HG02938 (cell line): ENCODE measurements around the gene NHSL2.

Source experiments
- ATAC-seq: cut with Tn5 transposase; IDR thresholded peaks from one replicate; pipeline ENCODE4 v1.9.1; 2021; ENCODE audit warnings: mild to moderate bottlenecking, moderate library complexity; ENCODE audit not compliant: unreplicated experiment

The NHSL2 gene

GRCh38 chrX:72102126-72102525 lies 191.5 kb downstream of the NHSL2 start:
- no peak for ATAC-seq

GRCh38 chrX:72102760-72103159 lies 192.1 kb downstream of the NHSL2 start:
- no peak for ATAC-seq

- peak; percentile 67 for ATAC-seq
Measured at GRCh38 chrX:72105436-72105835, 194.8 kb downstream of the NHSL2 start.

GRCh38 chrX:72107320-72107719 lies 196.7 kb downstream of the NHSL2 start:
- no peak for ATAC-seq

DNA sequence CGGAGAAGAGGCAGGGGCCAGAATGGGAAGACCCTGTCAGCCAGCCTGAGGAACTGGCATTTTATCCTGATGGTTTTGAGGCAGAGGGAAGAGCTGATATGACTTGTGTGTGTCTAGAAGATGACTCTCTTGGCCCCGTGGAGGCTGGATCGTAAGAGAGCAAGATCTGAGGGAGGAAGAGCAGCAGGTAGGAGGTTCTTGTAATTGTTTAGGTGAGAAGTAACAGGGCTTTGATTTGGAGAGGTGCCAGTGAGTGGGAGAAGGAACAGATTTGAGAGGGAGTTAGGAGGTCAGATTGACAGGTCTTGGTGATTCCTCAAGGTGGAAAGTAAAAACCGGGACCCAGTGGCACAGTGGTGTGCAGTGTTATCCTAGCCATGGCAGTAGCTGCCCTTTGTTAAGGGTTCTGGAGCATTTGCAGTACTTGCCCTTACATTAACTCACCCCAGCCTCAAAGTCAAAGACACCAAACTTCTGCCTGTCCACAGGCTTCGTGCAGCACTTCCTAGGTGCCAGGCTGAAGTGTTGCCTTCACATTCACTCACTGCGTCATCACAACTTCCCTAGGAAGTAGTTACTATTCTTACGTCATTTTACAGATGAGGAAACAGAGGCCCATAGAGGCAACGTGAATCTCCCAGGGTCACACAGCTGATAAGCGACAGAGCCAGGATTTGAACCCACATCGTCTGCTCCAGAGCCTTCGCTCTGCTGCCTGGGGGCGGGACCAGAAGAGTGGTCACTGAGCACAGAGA lies 197.4 kb downstream of the NHSL2 start:
- ATAC-seq, result no peak

DNA sequence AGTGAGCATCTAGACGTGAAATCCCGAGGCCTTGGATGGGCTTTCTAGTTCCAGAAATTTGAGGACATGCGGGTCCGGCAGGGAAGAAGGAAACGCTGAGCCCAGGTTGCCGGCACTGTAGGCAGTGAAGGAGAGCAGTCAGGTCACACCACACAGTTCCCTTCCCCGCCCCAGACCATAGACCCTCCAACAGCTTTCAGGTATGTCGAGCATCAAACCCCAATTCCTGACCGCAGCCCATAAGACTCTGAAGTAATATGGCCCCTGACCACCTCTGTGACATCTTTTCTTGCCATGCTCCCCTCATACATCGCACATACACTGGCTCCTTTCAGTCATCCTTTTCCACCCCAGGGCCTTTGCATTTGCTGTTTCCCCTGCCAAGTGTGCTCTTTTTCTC lies 198.0 kb downstream of the NHSL2 start:
- no peak for ATAC-seq

DNA sequence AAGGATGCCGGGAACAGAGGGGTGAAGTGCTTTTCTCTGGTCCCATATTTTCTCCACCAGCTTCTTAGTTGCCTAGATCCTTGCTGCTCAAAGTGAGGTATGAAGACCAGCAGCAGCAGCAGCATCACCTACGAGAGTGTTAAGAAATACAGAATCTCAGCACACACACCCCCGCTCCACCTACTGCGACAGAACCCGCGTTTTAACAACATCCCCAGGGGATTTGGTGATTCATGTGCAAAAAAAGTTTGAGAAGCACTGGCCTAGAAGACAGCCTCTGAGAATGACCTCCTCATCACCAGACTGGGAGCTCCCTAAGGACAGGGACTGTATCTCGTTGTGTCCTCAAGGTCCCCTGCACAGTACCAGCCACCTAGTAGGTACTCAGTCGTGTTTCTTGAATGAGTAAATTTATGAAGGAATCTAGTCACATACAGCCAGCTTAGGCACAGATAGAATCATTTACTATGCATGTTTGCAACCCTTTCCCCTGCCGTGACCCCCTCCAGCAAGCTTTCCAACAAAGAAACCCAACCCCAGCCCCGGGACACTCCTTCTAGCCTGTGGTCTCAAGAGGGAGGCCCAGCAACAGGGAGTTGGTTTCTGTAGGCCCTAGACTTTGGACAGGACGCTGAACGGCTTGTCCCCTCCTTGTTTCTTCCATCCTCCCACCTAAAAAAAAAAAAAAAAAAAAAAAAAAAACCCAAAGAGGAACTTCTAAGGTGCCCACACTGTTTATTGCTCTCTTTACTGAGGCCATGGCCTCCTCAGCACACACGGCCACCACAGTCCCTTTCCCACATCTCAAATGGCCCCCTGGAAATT lies 199.6 kb downstream of the NHSL2 start:
- ATAC-seq, result no peak

- no peak for ATAC-seq
Measured at GRCh38 chrX:72110876-72111708, 200.4 kb downstream of the NHSL2 start.

GRCh38 chrX:72113461-72113860 lies 202.8 kb downstream of the NHSL2 start:
- no peak for ATAC-seq

DNA sequence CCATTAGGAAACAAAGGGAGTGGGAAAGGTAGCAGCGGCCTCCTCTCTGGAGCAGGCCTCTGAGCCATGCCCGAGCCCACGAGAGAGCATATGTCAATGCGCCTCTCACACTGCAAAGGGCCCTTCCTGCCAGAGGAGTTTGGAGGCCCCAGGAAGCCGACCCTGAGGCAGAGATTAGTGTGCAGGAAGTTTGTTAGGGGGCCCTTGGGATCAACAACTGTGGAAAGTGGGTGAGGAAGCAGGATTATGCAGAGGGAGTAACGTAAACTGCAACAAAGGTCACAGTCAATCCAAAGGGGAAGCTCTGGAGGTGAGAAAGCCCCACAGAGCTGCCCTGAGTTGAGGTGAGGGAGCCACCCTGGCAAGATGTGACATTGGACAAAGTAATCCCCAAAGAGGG lies 203.7 kb downstream of the NHSL2 start:
- no peak for ATAC-seq

DNA sequence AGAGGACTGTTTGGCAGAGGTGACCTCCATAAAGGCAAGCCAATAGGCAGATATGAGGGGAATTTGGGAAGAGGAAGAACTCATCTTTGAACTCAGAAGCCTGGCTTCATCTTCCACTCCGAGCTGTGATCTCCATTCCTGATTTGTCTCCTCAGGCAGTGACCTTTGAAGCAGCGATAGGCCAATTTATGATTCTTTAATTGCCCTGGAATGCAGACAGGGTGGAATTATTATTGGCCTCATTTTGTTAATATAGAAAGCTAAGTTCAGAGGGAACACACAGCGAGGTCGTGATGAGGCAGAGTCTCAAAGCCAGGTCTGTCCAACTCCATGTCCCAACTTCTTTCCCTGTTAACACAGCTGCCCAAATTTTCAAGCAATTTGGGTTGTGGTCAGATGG lies 204.2 kb downstream of the NHSL2 start:
- ATAC-seq, result no peak

- ATAC-seq, result no peak
Measured at GRCh38 chrX:72115380-72115779, 204.7 kb downstream of the NHSL2 start.

GRCh38 chrX:72117636-72118210 lies 207.1 kb downstream of the NHSL2 start:
- no peak for ATAC-seq

DNA sequence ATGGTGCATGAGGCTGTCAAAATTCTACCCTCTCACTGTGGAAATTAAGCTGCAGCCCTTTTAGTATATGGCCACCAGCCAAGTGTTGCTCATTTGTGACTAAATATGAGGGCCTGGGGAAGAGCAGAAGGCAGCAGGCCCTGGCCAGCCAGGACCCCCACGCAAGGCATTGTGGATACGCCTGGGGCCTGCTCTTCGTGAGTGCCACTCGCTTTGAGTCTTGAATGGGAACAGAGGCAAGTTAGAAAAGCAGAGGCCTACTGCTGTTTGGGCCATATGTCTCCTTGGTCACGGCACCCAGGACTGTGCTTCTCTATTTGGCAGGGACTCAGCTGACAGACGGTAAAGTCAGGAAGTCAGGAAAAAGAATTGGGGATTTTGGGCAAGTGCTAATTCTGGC lies 210.2 kb downstream of the NHSL2 start:
- ATAC-seq, result no peak

DNA sequence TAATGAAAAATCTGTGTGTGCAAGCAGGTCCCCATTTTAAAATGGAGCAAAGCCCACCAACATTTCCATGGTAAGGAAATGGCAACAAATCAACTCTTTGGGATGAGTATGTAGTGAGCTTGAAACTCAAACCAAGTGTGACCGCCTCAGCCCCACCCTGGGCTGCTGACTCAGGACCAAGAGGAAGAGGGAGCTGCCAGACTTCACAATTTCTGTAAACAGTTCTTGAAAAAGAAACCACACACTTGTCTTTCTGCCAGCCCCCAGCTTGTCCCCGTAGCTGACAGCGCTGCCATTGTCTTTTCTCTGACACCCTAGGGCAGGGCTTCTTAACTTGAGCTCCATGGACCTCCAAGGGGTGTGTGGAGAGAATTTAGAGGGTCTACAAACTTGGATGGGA lies 210.7 kb downstream of the NHSL2 start:
- no peak for ATAC-seq

DNA sequence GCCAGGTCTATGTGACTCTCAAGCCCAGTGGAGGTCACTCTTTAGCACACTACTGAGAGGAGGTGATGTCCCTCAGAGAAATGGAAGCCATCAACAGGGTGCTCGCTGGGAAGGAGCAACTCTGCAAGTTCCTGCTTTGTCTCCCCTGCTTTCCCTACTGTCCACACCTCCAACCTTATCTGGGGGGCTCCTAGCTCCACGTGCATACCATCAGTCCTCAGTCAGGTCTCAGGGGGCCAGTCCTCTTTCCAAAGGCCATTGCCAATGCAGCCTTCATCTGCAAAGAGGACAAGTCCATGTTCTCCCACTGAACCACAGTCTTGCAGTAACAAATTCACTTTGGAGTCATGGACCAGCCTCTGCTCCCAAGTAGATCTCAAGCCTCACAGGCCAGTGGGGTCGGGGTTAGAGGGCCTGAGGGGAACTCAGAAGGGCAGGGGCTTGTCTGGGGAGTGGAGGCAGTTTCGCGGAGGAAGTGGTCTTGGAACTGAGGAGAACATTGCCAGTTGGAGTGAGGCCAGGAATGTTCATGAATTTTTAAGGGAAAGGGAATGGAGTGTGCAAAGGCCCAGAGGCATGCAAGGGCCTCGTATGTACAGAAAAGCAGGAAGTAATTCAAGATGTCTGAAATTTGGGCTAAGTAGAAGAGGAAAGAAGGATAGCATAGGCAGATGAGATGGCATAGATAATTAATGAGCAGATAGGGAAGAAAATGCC lies 212.1 kb downstream of the NHSL2 start:
- no peak for ATAC-seq

DNA sequence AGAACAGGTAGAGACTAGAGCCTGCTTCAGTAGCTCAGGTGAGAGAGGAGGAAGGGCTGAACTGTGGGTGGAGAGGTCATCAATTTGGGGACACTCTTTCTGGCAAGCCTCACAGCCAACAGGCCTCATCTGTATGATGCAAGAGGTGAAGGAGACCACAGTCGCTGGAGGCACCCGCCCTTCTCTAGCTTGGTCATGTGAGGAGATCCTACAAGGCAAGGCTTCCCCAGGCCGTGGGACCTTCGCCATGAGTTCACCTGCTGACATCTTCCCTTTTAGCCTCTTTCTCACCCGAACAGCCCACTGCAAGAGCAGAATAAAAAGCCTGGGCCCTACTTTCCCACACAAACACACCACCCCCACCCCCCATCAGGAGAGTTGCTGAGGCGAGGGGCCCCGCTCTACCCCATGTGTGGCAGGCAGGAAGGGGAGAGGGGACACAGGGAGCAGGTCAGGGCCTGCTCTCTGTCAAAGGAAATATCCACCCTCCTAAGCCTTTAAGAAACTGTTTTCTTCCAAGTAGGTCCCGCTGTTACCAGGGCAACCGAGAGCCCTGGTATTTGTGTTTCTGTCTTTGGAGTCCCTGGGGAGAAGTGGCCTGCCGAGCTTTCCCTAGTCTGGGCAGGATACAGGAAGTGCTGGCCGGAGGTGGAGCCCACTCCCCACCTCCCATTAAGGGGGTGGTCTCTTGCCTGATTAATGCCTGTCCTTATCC lies 213.0 kb downstream of the NHSL2 start:
- no peak for ATAC-seq

GRCh38 chrX:72124540-72125201 lies 214.0 kb downstream of the NHSL2 start:
- no peak for ATAC-seq

- no peak for ATAC-seq
Measured at GRCh38 chrX:72125331-72126047, 214.8 kb downstream of the NHSL2 start.
